ENCODE results near the gene SLC25A19. TPM values are rescaled to one million over a fixed set of nuclear protein-coding genes. Genes with fewer than 3 reads are reported as not detected.
A peak's percentile ranks its signal among the peaks of the same experiment; 100 is the strongest.

SLC25A19 gene
- total RNA-seq, 3 donors from 2014 or later (not counting 1 experiment from before 2014, with no cell fraction given), result 12.1 to 17.7 (median 14.8) TPM

DNA sequence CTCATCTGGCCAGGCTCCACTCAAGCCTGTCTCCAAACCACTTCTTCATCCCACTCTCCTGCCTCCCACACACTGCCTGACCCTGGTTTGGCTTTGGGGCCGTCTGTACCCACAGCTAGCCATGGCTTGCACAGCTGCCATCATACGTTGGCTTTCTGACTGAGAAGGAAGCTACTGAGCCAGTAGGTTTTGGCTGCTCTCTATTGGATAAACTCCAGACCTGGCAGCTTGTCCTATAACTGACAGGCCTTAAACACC, 22.2 kb downstream of the SLC25A19 start:
- peaks cover 16 to 27% of the 10 kb centered on the region in 2 donors for H3K4me1 Mint-ChIP-seq
- peaks cover 24% of the 10 kb centered on the region for H3K36me3 ChIP-seq (ENCODE audit: control insufficient read depth, insufficient read depth, low read length)
- H3K4me3 ChIP-seq (ENCODE audit: low read length), result no peak overlapping the region
- H3K27me3 Mint-ChIP-seq (ENCODE audit: low read depth in 2 of 2), result no peaks in the 10 kb centered on the region
- intact Hi-C loops (cut with micrococcal nuclease), result no loop called here
- no peaks in the 10 kb centered on the region for H3K36me3 Mint-ChIP-seq
- H3K9me3 ChIP-seq (ENCODE audit: control insufficient read depth, insufficient read depth, low read length), result no peaks in the 10 kb centered on the region
- no peak overlapping the region for H3K27ac ChIP-seq (ENCODE audit: low read length)
- 85% methylated on average over 2 of the region's 2 CpGs for WGBS (ENCODE audit: insufficient coverage)
- ATAC-seq (no peak), DNase-seq (peak in 1 of 2 donors; percentile 3)
- H3K27me3 ChIP-seq (ENCODE audit: control insufficient read depth, insufficient read depth, low read length), result no peaks in the 10 kb centered on the region
- H3K4me1 ChIP-seq (ENCODE audit: control insufficient read depth, insufficient read depth, low read length), result peaks cover 35% of the 10 kb centered on the region
- no peak overlapping the region for H3K27ac Mint-ChIP-seq
- no peak overlapping the region for H3K4me3 Mint-ChIP-seq
- no peak for TF ChIP-seq CTCF (IDR thresholded peaks at IDR 0.05)
- no peaks in the 10 kb centered on the region for H3K9me3 Mint-ChIP-seq

- no peak overlapping the region for H3K4me3 Mint-ChIP-seq
- no peaks in the 10 kb centered on the region for H3K9me3 ChIP-seq (ENCODE audit: control insufficient read depth, insufficient read depth, low read length)
- intact Hi-C loops (cut with micrococcal nuclease), result no loop called here
Observed at GRCh38 chr17:75266316-75267152, 22.7 kb downstream of the SLC25A19 start.

DNA sequence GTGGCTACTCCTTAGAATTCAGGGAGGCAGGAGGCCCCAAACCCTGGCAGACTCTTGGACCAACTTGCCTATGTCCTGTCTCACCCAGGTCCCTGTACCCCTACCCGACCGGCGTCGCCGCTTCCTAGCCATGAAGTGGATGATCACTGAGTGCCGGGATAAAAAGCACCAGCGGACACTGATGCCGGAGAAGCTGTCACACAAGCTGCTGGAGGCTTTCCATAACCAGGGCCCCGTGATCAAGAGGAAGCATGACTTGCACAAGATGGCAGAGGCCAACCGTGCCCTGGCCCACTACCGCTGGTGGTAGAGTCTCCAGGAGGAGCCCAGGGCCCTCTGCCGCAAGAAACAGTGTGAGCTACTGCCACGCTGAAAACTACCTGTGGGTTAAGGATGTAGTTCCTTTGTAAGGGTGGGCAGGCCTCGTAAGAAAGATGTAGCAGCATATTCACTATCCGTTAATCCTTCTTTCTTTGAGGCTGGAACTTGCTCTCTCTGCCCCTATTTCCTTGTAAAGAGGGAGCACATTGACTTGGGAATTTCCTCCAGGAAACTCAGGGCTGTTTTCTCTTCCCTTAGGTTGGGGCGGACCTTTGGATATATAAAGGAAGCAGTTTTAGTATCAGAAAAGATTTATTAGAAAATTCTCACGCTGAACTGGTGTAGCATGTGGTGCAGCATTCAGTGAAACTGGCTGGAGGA, 23.5 kb downstream of the SLC25A19 start:
- no peaks in the 10 kb centered on the region for H3K9me3 Mint-ChIP-seq
- H3K27me3 Mint-ChIP-seq (ENCODE audit: low read depth in 2 of 2), result no peaks in the 10 kb centered on the region
- H3K4me3 ChIP-seq (ENCODE audit: low read length), result no peak overlapping the region
- H3K36me3 Mint-ChIP-seq, result no peaks in the 10 kb centered on the region
- no peak for ATAC-seq
- peaks cover 24% of the 10 kb centered on the region for H3K36me3 ChIP-seq (ENCODE audit: control insufficient read depth, insufficient read depth, low read length)
- peaks cover 17 to 34% of the 10 kb centered on the region in 2 donors for H3K4me1 Mint-ChIP-seq
- no peaks in the 10 kb centered on the region for H3K27me3 ChIP-seq (ENCODE audit: control insufficient read depth, insufficient read depth, low read length)
- 91% methylated on average over 16 of the region's 17 CpGs for WGBS (ENCODE audit: insufficient coverage)
- no peak for TF ChIP-seq CTCF (IDR thresholded peaks at IDR 0.05)
- no peaks in the 10 kb centered on the region for H3K9me3 ChIP-seq (ENCODE audit: control insufficient read depth, insufficient read depth, low read length)
- DNase-seq, result peak in 1 of 2 donors; percentile 3
- no peak overlapping the region for H3K27ac Mint-ChIP-seq
- H3K27ac ChIP-seq (ENCODE audit: low read length), result no peak overlapping the region
- intact Hi-C loops (cut with micrococcal nuclease), result no loop called here
- no peak overlapping the region for H3K4me3 Mint-ChIP-seq
- peaks cover 32% of the 10 kb centered on the region for H3K4me1 ChIP-seq (ENCODE audit: control insufficient read depth, insufficient read depth, low read length)

More at GRCh38 chr17:75266316-75267152, 22.7 kb downstream of the SLC25A19 start:
- H3K4me1 ChIP-seq (ENCODE audit: control insufficient read depth, insufficient read depth, low read length), result peaks cover 31% of the 10 kb centered on the region
- no peak for TF ChIP-seq CTCF (IDR thresholded peaks at IDR 0.05)
- no peaks in the 10 kb centered on the region for H3K27me3 ChIP-seq (ENCODE audit: control insufficient read depth, insufficient read depth, low read length)
- peaks cover 13 to 27% of the 10 kb centered on the region in 2 donors for H3K4me1 Mint-ChIP-seq
- ATAC-seq (no peak), DNase-seq (no peak)
- no peaks in the 10 kb centered on the region for H3K36me3 Mint-ChIP-seq
- no peak overlapping the region for H3K27ac ChIP-seq (ENCODE audit: low read length)
- H3K4me3 ChIP-seq (ENCODE audit: low read length), result no peak overlapping the region
- no peaks in the 10 kb centered on the region for H3K27me3 Mint-ChIP-seq (ENCODE audit: low read depth in 2 of 2)
- no peaks in the 10 kb centered on the region for H3K9me3 Mint-ChIP-seq
- peaks cover 24% of the 10 kb centered on the region for H3K36me3 ChIP-seq (ENCODE audit: control insufficient read depth, insufficient read depth, low read length)
- H3K27ac Mint-ChIP-seq, result no peak overlapping the region
- WGBS (ENCODE audit: insufficient coverage), result 94% methylated on average over 13 of the region's 13 CpGs

All from natural killer cell (primary cell).